Stimulated activated CD4-positive, alpha-beta T cell treated with anti-CD3 and anti-CD28 coated beads, Interleukin-4, amount 100 ng/mL, for 48 hours (primary cell): ENCODE results near the gene PXT1.
"Not testable (repeated sequence)": the region's sequence is repeated elsewhere in the genome, so short reads cannot be mapped to it uniquely, and the experiment has no call there.

Experiments
- DNase-seq, 2 donors: peaks; one replicate each; pipeline ENCODE4 v3.0.0-alpha.2; 2020; ENCODE audit warnings: low read depth in 2 of 2

The PXT1 gene

DNA sequence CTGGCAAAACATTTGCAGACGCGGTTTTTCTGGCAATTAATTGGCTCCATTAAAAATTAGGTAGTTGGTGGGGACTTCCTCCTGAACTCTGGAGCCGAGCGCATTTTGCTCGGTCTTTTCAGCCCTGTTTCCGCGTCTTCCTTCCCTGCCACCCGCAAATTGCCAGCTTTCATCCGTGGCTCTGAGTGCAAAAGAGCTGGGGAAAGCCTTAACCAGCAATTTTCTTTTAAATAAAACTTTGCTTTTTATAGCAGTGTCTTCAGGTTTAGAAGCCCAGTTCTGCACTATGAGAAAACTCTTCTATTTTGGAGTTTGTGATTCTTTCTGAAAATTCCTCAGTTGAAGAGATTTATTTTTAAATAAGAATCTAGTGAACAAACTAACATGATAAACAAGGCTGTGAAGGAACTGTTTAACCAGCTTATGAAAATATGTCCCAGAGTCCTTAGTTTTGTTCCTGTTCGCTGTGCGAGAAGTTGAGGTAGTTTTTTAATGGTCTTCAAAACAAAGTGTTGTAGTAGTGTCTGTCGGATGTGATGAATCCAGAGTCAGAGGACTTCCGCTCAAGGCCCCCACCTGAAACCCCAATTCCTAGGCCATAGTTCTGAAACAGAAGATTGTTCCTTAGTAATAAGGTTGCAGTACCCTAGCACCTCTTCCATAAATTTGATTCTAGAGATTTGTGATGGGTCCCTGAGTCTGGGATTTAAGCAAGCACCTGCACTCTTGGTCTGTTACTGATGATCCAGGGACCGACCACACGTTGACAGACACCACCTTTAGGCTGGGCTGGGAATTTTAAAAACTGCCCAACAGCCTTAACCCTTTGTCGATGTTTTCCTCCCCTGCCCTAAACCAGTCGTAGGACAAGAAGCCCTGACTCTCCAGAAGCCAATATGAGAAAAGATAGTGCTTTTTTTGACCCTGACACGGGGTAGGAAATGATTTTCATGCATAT lies 1.1 kb upstream of the PXT1 start:
- DNase-seq: no peak

DNA sequence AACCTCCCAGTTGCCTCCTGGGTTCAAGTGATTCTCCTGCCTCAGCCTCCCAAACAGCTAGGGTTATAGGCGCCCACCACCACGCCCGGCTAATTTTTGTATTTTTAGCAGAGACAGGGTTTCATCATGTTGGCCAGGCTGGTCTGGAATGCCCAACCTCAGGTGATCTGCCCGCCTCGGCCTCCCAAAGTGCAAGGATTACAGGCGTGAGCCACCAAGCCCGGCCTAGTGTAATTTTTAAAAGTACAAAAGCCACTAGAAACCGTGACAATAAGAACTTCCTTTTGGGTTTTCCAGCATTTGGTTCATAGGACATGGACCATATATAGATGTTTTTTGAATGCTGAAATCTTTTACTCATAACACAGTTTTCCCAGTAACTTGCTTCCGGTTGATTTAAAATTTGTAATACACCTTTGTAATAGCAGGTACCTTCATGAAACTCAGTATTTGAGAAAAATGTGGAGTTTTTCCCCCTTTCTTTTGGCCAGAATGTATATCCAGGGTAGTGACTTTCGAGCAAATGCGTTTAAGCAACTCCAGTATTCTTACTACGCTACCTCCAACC lies 467 bp downstream of the PXT1 start:
- DNase-seq: no peak

DNA sequence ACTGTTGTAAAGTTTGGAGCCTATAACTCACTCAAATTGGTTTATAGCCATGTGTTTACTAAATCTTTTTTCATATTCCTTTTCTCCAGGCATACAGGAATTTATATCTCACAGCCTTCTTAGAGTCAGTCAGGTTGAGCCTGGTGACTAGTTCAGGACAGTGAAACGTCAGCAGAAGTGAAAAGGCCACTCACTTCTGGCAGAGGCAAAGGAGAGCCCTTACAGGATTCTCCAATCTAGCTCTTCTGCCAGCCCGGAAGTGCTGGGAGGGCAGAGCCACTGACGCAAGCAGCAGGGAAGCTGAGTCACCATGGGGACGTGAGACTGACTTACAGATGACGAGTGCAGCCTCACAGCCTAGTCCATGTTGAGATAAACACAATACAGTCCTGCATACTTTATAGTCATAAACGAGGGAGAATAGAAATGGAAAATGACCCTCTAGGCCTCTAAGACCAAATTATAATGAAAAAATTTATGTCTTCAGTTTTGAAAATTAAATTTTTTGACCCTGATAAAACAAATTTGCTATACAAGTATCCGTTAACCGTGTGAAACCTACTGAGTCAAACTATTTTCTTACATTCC lies 1.3 kb downstream of the PXT1 start:
- peak; percentile 70 to 85 for DNase-seq

DNA sequence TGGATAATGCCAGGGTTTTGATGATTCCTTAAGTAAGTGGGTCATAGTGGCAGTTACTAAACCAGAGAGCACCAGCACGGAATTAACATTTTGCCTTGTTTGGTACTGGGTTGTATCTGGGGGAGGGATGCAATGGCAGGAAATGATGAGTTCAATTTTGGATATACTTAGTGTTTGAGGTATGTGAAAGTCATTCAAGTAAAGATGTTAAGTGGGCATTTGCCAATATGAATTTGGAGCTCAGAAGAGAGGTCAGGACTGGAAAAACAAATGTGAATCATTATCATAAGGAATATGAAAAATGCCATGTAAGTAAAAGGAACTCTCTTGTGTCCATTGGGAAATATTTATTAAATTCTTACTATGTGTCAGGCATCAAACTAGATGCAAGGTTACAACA lies 6.2 kb downstream of the PXT1 start:
- no peak for DNase-seq

DNA sequence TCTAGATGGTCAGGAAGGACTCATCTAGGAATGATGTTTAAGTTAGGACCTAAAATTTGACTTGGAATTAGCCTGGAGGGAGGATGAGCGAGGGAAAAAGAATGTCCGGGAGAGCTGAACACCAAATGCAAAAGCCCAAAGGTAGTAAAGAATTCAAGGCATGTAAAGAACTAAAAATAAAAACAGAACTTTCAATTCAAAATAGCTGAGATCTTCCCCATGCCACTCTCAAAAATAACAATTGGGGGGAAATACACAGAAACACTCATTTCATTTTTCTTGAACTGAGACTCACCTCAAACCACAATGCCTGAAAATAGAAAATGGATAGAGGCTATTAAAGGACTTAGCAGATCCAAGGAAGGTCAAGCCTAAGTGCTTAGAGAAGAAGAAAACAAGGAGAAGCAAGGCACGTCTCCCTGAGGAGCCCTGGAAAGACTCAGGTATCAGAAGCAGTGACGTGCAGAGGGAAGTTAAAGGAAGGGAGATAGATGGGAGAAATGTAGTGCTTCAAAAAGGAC lies 10.4 kb downstream of the PXT1 start:
- no peak for DNase-seq

DNA sequence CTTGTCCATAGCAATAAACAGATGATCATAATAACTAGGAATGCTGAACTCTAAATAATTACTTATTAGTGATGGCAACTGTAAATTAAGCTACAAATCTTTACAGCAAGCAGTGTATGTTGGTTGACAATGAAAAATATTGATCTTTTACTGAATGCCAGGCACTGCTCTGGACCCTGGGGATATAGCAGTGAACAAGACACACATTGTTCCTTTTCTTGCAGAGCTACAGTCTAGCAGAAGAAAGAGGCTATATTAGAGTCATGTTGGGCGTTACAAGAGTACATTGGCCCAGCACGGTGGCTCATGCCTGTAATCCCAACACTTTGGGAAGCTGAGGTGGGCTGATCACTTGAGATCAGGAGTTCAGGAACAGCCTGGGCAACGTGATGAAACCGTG lies 11.5 kb downstream of the PXT1 start:
- DNase-seq: no peak

DNA sequence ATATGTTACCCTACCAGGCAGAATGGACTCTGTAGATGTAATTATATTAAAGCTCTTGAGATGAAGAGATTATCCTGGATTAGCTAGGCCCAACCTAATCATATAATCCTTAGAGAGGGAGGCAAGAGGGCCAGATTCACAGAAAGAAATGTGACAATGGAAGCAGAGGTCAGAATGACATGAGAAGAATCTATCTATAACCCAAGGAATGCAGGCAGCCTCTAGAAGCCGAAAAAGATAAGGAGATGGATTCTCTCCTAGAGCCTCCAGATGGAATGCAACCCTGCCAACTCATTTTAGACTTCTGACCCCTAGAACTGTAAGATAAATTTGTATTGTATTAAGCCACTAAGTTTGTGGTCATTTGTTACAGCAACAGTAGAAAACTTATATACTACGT lies 12.3 kb downstream of the PXT1 start:
- DNase-seq: no peak

DNA sequence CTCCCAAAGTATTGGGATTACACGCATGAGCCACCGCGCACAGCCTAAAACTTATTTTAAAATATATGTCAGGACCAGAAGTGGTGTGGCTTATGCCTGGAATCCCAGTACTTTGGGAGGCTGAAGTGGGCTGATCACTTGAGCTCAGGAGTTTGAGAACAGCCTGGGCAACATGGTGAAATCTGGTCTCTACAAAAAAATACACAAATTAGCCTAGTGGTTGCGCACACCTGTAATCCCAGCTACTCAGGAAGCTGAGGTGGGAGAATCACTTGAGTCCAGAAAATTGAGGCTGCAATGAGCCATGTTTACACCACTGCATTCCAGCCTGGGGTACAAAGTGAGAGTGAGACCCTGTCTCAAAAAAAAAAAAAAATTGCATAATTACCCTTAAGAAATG lies 13.7 kb downstream of the PXT1 start:
- DNase-seq: no peak

DNA sequence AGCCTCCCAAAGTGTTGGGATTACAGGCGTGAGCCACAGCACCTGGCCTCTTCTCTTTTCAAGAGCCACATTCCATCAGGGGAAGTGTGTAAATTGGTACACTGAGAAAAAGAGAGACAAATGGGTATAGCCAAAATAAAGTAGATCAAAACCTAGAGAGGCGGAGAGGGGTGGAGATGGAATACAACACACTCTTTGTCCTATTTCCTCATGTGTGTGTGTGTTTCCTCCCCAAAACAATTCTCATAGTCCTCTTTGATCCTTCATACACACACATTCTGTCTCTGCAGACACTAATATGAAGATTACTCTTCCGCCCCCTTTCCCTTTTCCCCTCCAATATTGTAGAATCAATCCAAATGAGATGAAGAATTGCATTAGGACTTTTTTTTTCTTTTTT lies 16.0 kb downstream of the PXT1 start:
- no peak for DNase-seq

DNA sequence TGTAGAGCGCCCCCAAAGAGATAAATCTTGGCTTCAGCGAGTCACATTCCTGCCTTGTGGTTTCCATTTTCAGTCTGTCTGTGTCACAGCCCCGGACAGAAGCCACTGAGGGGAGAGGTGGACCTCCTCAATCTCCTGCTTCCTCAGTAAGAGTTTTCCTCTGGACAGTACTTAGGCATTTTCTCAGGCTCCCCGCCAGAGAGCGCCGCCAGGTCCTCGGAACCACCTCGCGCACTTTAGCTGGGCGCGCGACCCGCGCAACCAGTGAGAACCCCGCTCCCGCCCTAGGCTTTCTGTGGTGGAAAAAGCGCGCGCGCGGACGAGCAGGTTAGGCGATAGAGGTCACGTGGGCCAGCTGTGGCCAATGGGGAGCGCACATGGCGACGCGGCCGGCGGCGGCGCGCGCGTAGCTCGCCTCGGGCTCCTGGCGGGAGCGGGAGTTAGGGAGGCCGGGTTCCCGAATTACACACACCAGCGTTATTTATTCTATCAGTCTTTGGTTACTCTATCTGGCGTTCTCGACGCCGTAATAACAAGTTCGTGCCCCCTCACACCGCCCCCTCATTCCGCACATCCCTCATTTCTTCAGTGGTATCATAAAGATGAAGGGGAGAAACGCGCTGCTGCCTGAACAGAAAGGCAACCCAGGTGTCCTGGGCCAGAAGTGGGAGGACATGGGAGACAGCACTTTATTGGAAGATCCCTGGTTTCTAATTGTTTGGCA lies 19.4 kb downstream of the PXT1 start:
- peak; percentile 96 to 99 for DNase-seq

DNA sequence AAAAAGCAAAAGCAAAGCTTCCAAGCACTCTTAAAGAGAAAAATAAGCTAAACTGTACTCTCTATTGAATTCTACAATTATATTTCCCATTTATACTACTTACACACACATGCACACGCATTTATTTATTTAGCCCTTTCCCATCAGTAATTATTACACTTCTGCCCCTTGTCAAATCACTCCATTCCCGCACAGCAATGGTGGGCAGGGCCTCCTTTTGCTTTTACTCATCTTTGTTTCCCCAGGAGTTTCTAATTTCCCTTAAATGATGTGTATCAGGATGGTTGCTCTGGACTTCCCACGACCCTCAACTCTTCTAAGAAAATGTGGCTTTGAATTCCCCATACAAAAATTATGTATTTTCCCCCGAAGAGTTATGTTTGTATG lies 19.9 kb downstream of the PXT1 start:
- DNase-seq: no peak

DNA sequence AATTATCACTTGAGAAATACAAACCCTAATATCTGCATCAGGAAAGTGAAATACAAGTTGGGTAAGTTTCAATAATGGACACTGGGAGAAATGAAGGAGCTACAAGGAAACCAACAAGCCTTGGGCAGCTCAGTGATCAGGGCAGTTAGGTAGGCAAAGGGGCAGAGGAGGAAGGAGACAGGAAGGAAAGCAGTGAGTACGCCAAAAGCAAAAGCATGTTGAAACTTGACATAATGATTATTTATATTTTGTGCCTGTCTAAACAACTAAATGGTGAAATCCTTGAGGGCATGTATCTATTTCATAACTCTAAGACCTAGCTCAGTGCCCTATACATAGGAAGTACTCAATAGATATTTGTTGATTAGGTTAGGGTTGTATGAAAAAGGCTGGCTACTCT lies 23.3 kb downstream of the PXT1 start:
- no peak for DNase-seq

DNA sequence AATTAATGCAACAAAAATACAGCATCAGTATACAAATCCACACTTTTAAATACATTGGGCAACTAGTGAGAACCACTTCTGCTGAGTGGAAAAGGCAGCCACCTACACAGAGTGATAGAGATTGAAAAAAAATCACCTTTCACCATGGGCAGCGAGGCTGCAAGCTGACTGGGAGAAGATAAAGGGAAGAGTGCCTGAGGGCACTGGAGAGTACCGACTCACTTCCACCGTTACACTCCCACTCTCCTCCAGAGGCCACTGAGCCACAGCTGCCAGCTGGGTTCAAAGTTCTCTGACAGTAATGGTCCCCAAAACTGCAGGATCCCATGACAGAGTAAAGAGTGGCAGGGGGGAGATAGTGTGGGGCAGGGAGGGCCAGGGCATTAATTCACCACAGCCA lies 24.1 kb downstream of the PXT1 start:
- no peak for DNase-seq

DNA sequence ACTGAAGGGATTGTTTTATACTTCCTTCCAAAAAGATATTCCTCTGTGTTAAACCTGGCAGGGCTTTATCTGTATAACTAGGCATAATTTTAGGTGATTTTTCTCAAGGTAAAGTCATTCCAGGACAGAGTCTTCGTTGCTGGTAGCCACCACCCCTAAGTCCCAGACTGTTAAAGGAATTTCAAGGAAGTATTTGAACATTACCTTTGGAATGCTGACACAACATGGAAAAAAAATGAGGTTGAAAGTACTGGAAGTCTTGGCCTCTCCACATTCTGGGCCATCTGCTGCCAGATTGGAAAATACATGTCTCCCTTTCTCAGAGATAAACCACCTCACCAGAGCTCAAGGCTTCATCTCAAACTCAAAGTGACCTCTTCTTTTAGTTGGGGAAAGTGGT lies 28.2 kb downstream of the PXT1 start:
- no peak for DNase-seq

DNA sequence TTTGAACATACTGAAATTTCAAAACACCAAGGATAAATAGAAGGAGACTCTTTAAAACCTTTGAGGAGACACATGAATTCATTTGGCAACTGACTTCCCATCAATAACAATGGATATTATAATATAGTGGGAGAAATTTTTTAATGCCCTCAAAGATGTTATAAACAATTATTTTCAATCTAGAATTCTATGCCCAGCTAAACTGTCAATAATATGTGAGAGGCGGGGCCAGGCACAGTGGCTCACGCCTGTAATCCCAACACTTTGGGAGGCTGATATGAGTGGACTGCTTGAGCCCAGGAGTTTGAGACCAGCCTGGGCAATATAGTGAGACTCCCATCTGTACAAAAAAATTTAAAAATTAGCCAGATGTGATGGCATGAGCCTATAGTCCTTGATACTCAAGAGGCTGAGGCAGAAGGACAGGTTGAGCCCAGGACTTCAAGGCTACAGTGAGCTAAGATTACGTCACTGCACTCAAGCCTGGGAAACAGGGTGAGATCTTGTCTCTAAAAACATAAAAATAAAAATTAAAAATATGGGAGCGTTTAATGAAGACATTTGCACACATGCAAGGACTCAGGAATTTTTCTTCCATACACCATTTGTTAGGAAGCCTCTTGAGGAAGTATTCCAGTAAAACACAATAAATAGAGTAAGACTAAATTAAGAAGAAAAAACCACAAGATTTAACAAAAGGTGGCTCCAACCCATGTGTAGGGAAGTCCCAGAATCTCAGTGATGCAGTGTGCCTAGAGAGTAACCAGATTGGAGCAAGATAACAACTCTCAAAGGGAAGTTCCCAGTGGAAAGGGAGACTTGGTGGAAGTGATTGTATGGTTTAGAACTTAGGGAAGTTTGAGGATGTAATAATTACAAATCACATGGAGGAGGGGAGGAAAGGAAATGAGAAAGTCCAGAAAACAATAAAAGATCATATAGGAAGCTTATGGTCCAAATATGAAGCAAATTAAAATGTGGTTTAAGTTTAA lies 28.9 kb downstream of the PXT1 start:
- DNase-seq: no peak

DNA sequence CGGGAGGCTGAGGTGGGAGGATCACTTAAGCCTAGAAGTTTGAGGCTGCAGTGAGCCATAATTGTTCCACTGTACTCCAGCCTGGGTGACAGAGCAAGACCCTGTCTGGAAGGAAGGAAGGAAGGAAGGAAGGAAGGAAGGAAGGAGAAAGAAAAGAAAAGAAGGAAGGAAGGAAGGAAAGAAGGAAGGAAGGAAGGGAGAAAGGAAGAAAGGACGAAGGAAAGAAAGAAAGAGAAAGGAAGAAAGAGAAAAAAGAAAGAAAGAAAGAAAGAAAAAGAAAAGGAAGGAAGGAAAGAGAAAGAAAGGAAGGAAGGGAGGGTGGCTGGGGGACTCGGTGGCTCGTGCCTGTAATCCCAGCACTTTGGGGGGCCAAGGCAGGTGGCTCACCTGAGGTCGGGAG lies 32.9 kb downstream of the PXT1 start:
- DNase-seq: not testable (repeated sequence)

DNA sequence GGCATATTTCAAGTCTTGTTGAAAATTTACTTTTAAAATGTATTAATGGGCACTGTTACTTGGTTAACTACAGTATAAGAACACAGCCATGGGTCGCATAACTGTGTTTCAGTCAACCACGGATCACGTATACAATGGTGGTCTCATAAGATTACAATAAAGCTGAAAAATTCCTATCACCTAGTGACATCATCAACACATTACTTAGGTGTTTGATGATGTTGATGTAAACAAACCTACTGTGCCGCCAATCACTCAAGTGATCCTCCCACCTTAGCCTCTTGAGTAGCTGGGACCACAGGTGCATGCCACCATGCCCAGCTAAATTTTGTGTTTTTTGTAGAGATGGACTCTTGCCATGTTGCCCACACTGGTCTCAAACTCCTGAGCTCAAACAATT lies 38.5 kb downstream of the PXT1 start:
- DNase-seq: no peak

DNA sequence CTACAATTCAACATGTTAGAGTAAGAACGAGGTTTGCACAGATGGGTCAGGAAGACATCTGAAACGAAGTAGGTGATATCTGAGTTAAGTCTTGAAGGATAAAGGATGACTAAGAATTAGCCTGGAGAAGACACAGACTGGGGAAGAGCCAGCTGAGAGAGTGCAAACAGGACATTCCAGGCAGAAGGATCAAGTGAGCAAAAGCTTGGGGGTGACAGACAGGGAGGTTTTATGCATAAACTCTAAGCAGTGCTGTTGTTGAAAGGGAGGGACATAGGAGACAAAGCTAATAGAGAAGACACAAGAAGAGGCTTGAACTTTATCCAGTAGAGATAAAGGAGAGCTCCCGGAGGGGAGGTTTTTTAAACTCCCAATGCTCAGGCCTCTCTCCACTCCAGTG lies 40.2 kb downstream of the PXT1 start:
- no peak for DNase-seq

DNA sequence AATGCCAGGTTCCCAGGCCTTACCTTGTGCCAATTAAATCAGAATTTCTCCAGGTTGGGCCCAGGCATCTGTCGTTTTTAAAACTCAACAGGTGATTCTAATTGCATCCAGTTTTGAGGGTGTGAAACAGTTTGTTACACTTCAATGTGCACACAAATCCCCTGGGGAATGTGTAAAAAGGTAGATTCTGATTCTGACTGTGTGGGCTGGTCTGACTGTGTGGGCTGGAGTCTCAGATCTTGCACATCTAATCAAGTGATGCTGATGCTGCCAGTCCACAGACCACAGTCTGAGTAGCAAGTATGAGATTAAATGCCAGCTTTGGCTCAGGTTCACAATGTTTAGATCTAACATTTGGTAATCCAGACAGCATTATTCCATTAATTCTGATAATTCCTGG lies 42.7 kb downstream of the PXT1 start:
- no peak for DNase-seq

DNA sequence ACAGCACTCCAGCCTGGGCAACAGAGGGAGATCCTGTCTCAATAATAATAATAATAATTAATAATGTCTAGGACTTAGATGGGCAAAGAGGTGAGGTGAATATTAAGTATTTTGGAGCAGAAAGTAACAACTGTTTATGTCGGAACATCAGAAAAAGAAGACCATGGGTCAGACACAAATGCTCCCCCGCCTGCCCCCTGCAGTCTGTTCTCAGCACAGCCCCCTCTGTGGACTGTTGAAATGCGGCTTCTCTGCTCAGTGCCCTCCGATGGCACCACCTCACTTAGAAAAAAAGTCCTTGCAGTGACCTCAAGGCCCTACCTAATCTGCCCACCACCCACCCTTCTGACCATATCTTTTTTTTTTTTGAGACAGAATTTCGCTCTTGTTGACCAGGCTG lies 50.0 kb downstream of the PXT1 start:
- no peak for DNase-seq

DNA sequence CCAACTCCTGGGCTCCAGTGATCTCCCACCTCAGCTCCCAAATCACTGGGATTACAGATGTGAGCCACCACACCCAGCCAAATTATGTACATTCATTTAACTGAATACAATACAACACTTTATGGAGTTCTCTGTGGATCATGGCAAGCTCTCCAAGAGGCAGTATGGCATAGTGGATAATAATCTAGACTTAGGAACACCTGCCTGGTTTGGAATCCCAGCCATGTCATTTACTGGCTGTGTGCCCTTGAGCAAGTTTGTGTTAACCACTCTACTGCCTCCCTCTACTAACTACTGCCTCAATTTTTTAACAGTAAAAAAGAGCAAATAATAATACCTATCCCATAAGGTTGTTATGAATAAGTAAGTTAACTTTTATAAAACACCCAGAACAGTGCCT lies 53.3 kb downstream of the PXT1 start:
- no peak for DNase-seq
